GM18526 (cell line): ENCODE measurements around the gene PNLIPRP1.

Source experiments
- POLR2A ChIP-seq: IDR thresholded peaks from 3 replicates; pipeline ENCODE4 v1.6.1; 2011; ENCODE audit not compliant: insufficient read length; ENCODE audit errors: extremely low read depth

PNLIPRP1 gene

DNA sequence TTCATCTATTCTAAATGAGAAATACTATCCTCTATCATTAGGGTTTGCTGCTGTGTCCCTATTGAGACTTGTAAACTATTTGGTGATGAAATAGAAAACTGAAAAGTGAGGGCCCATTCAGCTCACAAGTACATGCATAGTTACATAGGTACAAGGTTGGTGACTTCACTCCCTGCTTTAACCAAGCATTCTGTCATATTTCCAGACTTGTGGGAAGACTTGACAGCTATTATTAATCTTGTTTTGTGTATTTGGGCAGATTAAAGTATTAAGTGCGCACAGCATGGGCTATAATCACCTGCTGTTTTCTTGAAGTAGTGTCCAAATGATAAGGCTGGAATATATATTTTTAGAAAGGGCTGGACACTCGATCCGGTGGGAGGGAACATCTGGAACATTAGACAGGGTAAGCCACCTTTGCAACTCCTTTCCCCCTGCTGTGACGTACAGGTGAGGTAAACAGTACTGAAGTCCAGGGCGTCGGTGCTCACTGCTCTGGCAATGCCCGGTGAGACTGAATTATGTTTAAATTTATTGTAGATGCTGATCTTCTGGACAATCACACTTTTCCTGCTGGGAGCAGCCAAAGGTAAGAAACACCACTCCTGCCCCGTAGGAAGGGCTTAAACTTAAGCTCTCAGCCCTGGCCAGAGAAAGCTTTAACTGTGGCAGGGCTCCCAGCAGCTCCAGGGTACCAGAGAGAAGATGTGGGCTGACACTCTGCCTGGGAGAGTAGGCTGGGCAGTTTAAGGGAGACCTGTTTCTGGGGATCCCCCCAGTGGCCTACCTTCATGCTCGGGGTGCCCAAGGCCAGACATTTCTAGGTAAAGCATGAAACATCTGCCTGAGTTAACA lies at the start of gene PNLIPRP1:
PNLIPRP1 (plus strand) TSS at position 370 of the 855 bp plus-strand sequence; CDS start at position 541, 171 bp downstream.
- TF ChIP-seq POLR2A, result no peak

DNA sequence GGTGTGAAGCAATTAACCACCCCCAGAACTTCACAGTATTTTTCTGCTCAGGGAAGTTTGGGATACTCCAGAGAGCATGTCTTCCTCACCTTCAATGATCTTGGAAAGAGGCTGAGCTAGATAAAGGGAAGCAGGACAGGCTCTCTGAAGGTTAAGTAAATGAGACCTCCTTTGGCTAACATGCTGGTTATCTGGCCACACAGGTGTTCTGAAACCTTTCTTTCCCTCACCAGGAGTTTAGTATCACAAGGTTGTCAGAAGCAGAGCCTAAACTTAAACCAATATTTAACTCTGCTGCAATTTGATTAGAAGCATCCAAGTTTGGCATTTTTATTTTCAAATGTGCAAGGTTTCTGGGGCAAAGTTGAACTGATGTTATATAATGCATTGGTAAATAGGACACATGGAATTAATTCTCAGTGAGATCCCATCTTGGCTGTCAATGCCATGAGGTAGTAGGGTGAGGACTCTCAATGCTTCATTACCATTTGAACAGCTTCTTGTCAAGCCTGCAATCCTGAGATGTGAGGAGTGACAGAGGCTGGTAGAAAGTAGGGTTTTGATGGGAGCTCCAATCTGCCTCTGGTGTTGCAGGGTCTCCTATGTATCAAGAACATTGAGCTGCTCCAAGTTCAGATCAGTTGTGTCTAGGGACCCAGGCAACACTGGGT lies 48.6 kb upstream of the PNLIPRP1 start:
- no peak for TF ChIP-seq POLR2A

DNA sequence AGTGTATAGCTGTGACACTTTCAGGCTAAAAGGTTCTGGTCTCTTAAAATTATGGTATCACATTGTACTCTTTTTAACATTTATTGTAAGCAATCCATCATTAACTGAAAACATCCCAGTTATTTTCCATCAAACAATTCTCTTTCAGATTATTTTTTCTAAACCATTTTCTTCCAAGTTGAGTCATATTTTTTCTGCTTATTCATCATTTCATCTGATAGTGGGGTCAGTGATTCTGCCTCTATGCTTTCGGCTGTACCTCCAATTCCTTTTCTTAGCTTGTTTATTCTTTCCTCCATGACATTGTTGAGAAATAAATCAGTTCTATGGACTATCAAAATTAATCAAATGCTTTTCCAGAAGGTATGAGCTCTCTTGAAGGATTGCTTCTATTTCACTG lies 45.6 kb upstream of the PNLIPRP1 start:
- TF ChIP-seq POLR2A, result no peak

- no peak for TF ChIP-seq POLR2A
Observed at GRCh38 chr10:116545756-116546155, 45.0 kb upstream of the PNLIPRP1 start, which contains the start of gene PNLIP. TSS of gene PNLIP (plus strand) at chr10:116545931. CDS start at chr10:116546093, 162 bp downstream.

- TF ChIP-seq POLR2A, result no peak
Observed at GRCh38 chr10:116548301-116548700, 42.5 kb upstream of the PNLIPRP1 start.

DNA sequence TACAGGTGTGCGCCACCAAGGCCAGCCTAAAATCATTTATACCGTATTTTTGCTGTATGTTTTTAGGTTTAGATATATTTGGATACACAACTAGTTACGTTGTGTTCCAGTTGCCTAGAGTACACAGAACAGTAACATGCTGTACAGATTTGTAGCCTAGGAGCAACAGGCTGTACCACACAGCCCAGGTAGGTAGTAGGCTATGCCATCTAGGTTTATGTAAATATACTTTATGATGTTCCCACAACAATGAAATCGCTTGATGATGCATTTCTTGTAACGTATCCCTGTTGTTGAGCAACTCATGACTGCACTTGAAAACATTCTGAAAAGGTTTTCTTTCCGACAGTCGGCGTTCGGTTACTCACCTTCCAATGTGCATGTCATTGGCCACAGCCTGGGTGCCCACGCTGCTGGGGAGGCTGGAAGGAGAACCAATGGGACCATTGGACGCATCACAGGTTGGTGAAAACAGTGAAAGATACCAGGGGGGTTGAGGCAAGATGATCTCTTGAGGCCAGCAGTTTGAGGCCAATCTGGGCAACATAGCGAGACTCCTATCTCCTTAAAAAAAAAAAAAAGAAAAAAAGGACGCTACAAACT lies 37.3 kb upstream of the PNLIPRP1 start:
- TF ChIP-seq POLR2A, result no peak

- TF ChIP-seq POLR2A, result no peak
Observed at GRCh38 chr10:116554628-116555027, 36.1 kb upstream of the PNLIPRP1 start.

- no peak for TF ChIP-seq POLR2A
Observed at GRCh38 chr10:116555880-116556279, 34.9 kb upstream of the PNLIPRP1 start.

- TF ChIP-seq POLR2A, result no peak
Observed at GRCh38 chr10:116557305-116557880, 33.4 kb upstream of the PNLIPRP1 start.

- no peak for TF ChIP-seq POLR2A
Observed at GRCh38 chr10:116565534-116565933, 25.2 kb upstream of the PNLIPRP1 start.

- TF ChIP-seq POLR2A, result no peak
Observed at GRCh38 chr10:116566932-116567331, 23.8 kb upstream of the PNLIPRP1 start.

DNA sequence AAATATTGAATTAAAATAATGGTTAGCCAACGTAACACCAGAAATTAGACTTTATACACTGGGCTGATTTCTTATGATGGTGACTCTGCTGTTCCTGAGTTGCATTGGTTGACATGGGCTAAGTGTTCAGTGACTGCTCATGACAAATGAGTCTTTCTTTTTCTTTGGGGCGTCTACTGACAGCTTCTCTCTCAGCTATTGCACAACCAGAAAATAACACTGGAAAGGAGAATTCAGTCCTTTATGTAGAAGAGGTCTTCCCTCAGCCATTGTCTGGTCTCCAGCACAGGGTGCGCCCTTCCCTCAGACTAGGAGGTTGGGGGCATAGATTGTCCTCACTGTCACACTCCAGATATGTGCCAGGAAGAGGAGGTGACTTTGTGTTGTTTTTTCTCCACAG lies 23.4 kb upstream of the PNLIPRP1 start:
- TF ChIP-seq POLR2A, result no peak

- no peak for TF ChIP-seq POLR2A
Observed at GRCh38 chr10:116574797-116575196, 16.0 kb upstream of the PNLIPRP1 start.

- TF ChIP-seq POLR2A, result no peak
Observed at GRCh38 chr10:116587878-116588591, 2.7 kb upstream of the PNLIPRP1 start.

- TF ChIP-seq POLR2A, result no peak
Observed at GRCh38 chr10:116588995-116589394, 1.8 kb upstream of the PNLIPRP1 start.
